Endothelial cell of umbilical vein (primary cell): ENCODE results near the gene NGRN.

Source experiments
- CTCF ChIP-seq, 2 donors: IDR thresholded peaks; 1 replicate in 1 of 2; 2 replicates in 1 of 2; pipeline ENCODE4 v1.5.1; 2011; ENCODE audit warnings: low read length in 2 of 2, mild to moderate bottlenecking in 2 of 2, moderate library complexity in 2 of 2, control low read depth in 1 of 2, inconsistent platforms in 1 of 2, low read depth in 1 of 2; ENCODE audit not compliant: insufficient read depth in 1 of 2; ENCODE audit errors: extremely low read depth in 1 of 2
- EZH2 ChIP-seq: IDR thresholded peaks from 2 replicates; pipeline ENCODE4 v1.6.1; 2012; ENCODE audit warnings: borderline replicate concordance, low read depth, mild to moderate bottlenecking, moderate library complexity, low read length, inconsistent platforms; ENCODE audit not compliant: severe bottlenecking
- FOS ChIP-seq: IDR thresholded peaks from 2 replicates; pipeline ENCODE4 v1.6.1; 2011; ENCODE audit warnings: mild to moderate bottlenecking, low read length, moderate library complexity, borderline replicate concordance; ENCODE audit not compliant: insufficient read depth
- GATA2 ChIP-seq: IDR thresholded peaks from 2 replicates; pipeline ENCODE4 v1.7.0; 2011; ENCODE audit warnings: low read depth, mild to moderate bottlenecking, moderate library complexity, mixed read lengths, low read length; ENCODE audit not compliant: insufficient read length, insufficient read depth
- JUN ChIP-seq: IDR thresholded peaks from 2 replicates; pipeline ENCODE4 v1.6.1; 2011; ENCODE audit warnings: borderline replicate concordance, low read depth; ENCODE audit not compliant: insufficient read length, insufficient read depth
- MAX ChIP-seq: IDR thresholded peaks from 2 replicates; pipeline ENCODE4 v1.6.1; 2011; ENCODE audit not compliant: insufficient read depth, insufficient read length
- MYC ChIP-seq: IDR thresholded peaks from one replicate; pipeline ENCODE4 v1.6.1; 2011; ENCODE audit warnings: mild to moderate bottlenecking, low read depth, low read length
- POLR2A ChIP-seq: IDR thresholded peaks from 2 replicates; pipeline ENCODE4 v1.6.1; 2012; ENCODE audit warnings: low read depth, mild to moderate bottlenecking, control low read depth, low read length
- POLR2AphosphoS5 ChIP-seq: IDR thresholded peaks from 2 replicates; pipeline ENCODE4 v1.6.1; 2012; ENCODE audit warnings: low read depth, mild to moderate bottlenecking, control low read depth, low read length, moderate library complexity; ENCODE audit not compliant: insufficient read depth

- TF ChIP-seq CTCF (IDR thresholded peaks at IDR 0.05; ENCODE audit: extremely low read depth in 1 of 2, insufficient read depth in 1 of 2, low read depth in 1 of 2, low read length in 2 of 2) (no peak), JUN (no peak), POLR2A (no peak), POLR2AphosphoS5 (no peak), EZH2 (no peak), MYC (no peak), FOS (no peak), MAX (no peak), GATA2 (no peak)
Measured at GRCh38 chr15:90228960-90229359, 36.5 kb upstream of the NGRN start.
